Measurements from ENCODE around the gene ZNF516.

Gene ZNF516

DNA sequence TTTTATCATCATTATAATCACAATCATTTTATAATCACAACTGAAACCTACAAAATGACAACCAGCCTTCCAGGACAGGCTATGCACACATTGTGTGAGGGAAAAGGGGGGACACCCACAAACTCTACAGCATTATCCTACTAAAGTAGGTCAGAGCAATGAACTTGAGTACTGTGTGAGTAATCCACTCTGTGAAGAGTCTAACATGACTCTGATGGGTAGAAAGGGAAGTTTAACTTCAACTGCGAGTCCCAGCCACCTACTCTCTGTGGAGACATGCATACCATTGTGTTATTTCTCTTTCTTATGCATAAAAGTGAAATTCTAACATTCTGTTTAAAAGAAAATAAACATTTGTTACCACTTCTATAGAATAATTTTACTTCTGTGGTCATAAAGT is 177.9 kb downstream of the ZNF516 start:
- no peak for DNase-seq

GRCh38 chr18:76315722-76316230 is 179.3 kb downstream of the ZNF516 start:
- no peak for DNase-seq

- DNase-seq, result no peak
Observed at GRCh38 chr18:76314496-76314895, 180.5 kb downstream of the ZNF516 start.

- no peak for DNase-seq
Observed at GRCh38 chr18:76314015-76314414, 181.0 kb downstream of the ZNF516 start.

Measured in SHP77 (cell line).